ENCODE data around the gene PIGV.
"Not testable (repeated sequence)": the region's sequence is repeated elsewhere in the genome, so short reads cannot be mapped to it uniquely, and the experiment has no call there.

Gene PIGV

DNA sequence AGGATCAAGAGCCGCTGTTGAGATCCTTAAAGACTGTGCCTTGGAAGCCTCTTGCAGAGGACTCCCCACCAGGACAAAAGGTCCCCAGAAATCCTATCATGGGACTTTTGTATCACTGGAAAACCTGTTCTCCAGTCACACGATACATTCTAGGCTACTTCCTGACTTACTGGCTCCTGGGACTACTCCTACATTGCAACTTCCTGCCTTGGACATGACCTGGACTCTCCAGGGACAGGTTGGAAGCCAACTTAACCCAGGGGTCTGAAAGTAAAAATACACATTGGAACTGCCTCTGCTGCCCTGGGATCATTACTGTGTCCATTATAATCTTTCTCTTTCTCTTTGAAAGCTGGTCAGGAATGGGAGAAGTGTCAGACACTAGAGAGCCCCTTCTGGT lies 9.9 kb downstream of the PIGV start:
- no peak for DNase-seq

DNA sequence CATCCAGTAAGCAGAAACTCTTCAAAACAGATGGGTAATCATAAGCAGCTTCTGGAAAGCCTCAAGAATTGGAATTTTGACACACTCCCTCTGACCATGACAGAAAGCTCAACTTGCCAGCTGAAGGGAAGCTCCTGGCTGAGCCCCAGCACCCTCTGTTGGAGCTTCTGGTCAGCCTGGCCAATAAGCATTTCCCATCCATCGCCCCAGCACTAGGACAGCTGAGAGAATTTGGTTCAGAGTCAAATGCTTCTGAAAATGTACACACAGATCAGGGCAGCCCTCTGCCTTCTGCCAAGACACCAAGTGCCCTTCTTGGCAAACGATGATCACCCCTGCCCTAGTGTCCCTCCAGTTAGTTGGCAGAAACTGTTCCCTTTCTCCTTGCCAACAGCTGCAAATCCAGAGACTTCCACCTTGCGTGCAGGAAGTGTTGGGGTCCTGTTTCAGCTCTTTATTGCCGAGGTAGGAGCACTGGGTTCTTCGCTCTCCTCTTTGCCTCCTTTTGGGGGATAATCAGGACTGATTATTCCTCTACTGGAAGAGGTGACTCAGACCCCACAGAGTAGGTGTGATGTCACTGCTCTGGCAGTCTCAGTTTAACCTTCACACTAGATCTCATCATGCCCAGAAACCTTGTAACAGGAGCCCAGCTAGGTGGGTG lies 11.9 kb downstream of the PIGV start:
- DNase-seq: peak; percentile 47 to 61

DNA sequence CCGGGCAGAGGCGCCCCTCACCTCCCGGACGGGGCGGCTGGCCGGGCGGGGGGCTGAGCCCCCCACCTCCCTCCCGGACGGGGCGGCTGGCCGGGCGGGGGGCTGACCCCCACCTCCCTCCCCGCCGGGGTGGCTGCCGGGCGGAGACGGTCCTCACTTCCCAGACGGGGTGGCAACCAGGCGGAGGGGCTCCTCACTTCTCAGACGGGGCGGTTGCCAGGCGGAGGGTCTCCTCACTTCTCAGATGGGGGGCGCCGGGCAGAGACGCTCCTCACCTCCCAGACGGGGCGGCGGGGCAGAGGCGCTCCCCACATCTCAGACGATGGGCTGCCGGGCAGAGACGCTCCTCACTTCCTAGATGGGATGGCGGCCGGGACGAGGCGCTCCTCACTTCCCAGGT lies 16.2 kb downstream of the PIGV start:
- not testable (repeated sequence) for DNase-seq

DNA sequence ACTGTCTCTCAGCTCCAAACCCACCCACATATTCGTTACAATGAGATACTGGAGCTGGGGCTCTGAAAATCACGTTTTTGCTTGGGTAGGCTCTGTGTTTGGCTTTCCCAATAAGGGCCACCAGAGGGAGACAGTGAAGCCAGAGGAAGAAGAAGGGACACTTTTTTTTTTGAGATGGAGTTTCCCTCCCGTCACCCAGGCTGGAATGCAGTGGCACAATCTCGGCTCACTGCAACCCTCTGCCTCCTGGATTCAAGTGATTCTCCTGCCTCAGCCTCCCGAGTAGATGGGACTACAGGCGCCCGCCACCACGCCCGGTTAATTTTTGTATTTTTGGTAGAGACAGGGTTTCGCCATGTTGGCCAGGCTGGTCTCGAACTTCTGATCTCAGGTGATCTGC lies 22.4 kb downstream of the PIGV start:
- DNase-seq: peak; percentile 27 to 50

DNA sequence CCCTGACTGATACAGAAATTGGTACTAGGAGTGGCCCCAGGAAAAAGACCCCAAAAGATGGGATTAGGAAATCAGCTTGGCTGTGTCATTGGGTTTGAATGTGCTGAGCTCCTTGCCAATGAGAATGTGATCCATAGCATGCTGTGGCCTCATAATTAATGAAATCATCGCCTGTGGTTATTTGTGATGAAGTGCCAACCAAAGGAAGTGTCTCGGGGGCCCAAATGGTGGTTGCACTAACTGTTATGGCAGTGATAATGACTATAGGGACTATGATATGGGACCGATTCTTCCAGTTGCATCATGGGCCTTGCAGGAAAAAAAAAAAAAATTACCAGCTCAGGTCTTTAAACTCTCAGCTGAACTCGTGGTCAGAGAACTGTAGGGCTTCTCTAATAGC lies 23.3 kb downstream of the PIGV start:
- no peak for DNase-seq

DNA sequence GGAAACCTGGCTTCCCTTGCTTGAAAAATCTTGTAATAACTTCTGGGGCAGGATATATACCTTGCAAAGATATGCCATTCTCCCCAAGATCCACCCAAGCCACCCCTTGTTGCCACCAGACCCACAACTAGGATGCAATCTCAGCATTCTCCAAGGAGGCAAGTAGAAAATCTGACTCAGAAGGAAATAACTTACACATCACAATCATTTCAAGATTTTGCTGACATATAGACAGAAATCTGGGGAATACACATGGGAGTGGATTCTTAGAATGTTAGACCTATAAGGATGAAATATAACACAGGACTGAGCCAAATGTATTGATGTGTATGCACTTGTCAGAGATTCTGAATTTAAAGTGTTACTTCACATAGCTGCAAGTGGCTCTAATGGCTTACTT lies 24.0 kb downstream of the PIGV start:
- no peak for DNase-seq

DNA sequence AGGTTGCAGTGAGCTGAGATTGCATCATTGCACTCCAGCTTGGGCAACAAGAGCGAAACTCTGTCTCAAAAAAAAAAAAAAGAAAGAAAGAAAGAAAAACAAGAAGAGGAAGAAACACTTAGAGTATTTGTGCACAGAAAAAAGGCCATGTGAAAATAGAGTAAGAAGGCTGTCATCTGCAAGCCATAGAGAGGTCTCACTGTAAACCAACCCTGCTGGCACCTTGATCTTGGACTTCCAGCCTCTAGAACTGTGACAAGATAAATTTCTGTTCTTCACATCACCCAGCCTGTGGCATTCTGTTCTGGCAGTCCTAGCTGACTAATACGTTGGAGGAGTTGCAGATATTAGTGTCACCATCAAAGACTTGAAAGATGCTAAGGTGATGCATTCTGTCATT lies 26.6 kb downstream of the PIGV start:
- no peak for DNase-seq

DNA sequence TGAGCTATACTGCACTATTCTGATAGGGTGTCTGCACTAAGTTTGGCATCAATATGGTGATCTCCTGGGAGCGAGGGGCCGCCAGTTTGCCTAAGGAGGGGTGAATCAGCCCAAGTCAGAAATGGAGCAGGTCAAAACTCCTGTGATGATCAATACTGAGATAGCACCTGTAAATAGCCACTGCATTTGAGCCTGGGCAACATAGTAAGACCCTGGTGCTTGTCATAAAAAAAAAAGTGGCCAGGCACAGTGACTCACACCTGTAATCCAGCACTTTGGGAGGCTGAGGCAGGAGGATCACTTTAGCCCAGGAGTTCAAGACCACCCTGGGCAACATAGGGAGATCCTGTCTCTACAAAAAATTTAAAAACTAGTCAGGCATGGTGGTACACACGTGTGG lies 27.1 kb downstream of the PIGV start:
- no peak for DNase-seq

DNA sequence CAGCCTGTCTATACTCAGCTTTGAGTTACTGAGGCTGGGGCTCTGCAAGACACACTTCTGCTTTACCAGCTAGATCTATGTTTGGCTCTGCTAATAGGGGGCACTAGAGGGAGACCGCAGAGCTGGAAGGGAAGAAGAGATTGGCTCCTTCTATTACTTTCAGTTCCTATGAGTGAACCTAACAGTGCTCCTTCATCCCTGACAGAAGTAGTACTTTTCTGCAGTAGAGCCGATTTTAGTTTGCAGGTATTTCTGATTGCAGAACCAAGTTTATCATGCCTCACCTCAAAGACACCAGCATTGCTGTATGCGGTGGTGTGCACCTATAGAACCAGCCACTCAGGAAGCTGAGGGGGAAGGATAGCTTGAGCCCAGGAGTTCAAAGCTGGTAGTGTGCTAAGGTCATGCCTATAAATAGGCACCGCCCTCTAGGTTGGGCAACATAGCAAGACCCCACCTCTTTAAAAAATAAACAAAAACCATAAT lies 33.1 kb downstream of the PIGV start:
- DNase-seq: no peak

DNA sequence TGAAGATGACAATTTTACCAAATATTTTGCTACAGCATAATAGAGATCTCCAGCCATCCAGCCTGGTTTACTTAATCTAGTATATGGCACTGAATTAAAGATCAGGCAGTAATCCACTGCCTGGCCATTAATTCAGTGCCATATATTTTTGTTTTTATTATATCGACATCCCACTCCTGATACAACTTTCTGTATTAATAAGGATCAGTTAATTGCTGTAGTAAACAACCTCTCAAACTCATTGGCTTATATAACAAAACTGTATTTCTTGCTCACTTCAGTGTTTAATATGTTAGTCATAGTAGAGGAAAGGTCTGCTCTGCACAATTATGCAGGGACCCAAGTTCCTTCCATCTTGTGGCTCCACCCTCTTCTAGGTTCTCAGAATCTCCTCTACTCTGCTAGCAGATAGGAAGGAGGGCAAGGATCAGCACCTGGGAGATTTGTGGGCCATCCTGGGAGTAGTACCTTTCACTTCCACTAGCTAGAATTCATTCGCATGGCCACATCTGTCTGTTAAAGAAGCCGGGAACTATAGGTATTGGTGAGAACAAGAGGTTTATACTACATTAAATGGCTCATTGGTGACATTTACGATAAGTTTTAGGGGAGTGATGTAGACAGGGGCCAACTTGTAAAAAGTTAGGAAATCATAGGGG lies 35.1 kb downstream of the PIGV start:
- no peak for DNase-seq

DNA sequence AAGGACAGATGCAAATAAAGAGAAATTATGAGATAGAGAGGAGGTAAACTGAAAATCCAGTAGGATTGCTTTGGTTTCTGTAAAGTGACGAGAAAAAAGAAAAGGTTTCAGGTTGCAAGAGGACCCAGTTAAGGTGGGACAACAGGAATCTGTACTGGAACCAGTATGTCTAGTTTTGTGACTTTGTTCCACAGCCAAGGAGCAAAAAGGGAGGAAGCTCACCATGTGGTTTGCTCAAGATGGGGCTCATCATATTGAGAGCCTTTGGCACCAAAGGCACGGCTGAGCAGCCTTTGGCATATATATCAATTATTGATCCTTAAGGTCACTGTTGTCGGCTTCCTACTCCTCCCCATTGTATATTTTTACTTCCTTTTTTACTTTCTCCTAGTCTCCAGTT lies 37.0 kb downstream of the PIGV start:
- DNase-seq: no peak

DNA sequence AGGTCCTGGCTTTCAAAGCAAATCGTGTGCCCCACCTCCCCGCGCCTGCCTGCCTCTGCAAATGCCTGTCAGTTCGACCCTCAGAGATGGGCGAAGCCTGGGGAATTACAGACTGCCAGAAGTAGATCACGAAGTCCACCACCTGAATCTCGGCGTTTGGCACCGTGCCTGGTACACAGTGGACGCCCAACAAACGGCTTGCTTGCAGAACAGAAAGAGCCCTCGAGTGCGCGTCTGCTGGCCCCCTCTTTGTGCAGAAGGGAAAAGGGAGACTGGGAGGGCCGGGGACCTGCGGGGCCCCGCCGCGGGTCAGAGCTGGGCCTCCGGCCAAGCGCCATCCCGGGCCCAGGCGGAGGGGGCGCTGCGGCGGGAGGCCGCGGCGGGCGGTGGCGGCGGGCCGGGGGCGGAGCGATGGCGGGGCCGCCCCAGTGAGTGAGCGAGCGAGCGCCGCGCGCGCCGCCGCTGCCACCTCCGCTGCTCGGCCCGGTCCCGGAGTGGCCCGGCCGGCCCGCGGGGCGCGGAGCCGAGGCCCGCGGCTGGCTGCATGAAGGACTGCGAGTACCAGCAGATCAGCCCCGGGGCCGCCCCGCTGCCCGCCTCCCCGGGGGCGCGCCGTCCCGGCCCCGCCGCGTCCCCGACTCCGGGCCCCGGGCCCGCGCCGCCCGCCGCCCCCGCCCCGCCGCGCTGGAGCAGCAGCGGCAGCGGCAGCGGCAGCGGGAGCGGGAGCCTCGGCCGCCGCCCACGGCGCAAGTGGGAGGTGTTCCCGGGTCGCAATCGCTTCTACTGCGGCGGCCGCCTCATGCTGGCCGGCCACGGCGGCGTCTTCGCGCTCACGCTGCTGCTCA lies 38.7 kb downstream of the PIGV start, which contains the start of gene ZDHHC18:
TSS of gene ZDHHC18 (plus strand) at position 428 of the 845 bp plus-strand sequence. CDS start at position 545, 117 bp downstream.
- peak; percentile 27 to 32 for DNase-seq

DNA sequence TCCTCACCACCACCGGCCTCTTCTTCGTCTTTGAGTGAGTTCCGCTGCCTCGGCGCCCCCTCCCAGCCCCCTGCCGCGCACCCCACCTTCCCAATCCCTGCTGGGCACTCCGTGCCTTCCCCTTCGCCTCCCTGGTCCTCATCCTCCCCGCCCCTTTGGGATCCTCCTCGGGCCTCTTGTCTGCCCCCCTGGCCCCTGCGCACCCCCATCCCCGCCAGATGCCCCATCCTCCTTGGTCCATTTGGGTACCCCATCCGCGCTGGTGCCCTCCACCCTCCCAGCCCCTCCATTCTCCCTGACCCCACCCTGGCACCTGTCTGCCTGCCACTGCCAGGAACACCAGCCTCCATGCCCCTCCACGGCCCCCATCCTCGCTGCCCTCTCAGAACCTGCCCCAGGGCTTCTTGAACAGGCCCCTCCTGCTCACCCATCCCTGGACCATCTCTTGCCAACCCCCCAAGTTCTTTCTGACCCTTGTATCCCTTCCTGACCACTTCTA lies 39.4 kb downstream of the PIGV start:
- DNase-seq: no peak

DNA sequence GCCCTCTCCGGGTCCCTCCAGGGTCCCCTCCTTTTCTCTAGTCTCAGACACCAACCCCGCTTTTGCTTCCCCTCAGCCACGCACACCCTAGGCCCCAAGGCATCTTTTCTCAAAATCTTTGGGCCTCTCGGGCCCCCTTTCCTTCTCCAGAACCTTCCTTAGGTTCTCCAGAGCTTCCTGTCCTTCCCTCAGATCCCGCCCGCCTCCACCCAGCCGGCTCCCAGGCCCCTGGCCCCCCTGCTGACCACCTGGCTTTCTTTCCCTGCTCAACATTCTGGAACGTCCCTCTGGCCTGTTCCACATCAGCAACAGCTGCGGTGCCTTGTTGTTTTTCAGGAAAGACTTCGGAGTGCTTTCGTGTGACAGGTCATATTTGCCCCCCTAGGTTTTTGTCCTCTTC lies 39.9 kb downstream of the PIGV start:
- no peak for DNase-seq

DNA sequence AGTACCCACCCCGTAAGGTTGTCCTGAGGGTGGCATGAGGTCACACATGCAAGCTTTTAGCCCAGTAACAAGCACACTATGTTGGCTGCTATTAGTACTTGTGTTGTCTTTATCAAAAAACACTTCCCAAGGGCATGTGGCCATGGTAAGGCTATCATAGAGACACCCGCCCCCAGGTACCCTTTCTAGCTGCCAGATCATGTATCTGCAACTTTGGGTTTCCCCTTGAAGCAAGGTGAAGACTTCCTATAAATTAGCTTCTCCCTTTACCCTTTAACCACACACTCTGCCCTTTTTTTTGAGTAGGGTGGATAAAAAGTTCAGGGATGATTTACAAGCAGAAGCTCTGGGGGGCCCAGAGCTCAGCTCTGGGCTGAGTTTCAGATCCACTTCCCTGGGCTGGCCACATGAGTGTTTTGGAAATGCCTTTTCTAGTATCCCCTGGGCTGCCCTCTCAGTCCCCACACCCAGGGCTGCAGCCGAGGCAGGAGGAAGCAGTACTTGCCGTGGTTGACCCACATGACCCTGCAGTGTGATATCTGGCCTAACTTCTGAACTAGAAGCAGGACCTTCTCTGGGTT lies 40.8 kb downstream of the PIGV start:
- DNase-seq: peak in 1 of 2 donors; percentile 34

DNA sequence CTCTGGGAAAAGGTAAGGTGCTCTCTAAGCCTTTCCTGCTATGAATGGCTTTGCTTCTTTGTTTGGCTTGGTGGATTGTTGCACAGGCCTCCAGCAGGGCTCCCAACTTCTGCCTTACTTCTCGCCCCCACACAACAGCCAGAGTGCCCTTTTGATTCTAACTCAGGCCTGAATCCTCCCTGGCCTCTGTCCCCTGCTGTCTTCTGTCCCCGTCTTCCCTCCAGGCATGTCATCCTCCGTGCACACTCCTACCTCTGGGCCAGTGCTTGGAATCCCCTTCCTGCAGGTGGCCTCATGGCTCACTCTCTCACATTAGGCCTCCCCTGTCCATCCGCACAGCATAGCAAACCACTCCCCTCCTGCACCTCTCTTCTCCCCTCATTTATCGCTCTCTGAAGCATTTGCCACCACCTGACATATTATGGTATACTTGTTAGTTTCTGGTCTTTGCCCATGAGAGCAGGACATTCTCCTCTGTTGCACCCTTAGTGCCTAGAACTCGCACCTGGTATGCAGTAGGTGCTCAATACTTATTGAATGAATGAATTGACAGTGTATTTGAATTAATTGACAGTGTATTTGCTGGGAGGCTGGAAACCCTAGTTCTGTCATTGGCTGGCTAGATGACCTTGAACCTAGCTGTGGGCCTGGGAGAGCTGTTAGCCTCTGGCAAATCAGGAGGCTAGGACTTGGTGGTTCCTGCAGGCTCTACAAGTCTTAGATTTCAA lies 41.6 kb downstream of the PIGV start:
- DNase-seq: no peak

DNA sequence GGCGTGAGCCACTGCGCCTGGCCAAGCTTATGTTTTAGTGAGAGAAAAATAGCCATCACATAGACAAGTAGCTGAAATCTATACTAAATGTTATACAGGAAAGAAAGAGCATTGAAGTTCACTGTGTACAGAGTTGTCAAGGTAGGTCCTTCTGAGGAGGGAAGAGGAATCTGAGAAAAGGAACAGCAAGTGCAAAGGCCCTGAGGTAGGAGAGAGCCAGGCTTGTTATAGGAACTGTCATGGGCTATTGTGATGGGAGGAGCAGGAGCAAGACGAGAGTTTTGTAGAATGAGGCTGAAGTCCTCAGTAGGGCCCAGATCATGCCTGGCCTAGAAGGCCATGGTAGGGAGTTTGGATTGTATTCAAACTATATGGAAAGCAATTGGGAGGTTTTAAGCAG lies 43.3 kb downstream of the PIGV start:
- no peak for DNase-seq

DNA sequence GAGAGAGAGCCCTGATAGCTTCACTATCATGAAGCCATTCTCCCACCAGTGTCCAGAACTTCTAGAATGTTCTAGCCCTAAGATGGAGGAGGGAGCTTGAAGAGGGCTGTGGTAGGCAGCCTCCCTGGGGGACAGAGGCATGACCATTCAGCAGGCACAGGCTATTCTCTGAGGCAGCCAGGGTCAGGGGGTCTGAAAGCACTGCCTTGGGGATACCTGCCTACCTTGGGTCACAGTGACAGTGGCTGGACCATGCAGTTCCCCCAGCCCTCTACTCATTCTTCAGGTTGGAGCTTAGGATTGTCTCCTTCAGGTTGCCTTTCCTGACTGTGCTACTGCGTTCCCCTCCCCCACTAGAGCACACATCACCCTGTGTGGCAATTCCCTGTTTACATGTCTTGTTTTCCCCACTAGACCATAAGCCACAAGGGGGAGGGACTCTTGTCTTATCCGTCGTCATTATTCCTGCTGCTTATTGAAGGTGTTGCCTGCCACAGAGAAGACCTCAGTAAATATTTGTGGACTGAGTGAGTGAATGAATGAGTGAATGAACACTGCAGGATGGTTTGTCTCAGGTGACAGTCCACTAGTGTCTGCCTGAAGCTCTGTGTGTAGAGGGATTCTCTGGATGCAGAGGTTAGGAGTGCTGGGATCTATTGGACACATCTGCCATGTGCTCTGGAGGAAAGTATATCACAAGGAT lies 43.9 kb downstream of the PIGV start:
- no peak for DNase-seq

DNA sequence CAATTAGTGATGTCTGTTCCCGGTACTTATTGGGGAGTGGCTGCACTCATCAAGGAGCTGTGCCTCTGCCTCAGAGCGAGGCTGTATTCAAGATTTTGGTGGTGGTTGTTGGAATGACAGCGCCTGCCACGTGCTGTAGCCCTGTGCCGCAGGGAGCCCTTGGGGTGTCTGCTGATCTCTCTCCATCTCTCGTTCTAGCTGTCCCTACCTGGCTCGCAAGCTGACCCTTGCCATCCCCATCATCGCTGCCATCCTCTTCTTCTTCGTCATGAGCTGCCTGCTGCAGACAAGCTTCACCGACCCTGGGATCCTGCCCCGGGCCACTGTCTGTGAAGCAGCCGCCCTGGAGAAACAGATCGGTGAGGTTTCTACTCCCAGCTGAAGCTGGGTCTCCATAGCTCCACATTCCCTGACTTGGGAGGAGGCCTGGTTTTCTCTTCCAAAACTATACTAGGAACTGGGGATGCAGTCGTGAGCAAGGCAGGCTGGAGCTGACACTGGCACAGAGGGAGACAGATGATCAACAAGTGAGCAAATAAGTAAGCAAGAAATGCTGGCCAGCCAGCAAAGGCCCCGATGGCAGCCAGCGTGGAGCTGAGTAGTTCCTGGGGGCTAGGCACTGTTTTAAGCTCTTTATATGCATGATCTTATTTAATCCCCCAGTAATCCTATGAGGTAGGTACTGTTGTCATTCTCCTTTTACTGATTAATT lies 44.7 kb downstream of the PIGV start:
- no peak for DNase-seq

DNA sequence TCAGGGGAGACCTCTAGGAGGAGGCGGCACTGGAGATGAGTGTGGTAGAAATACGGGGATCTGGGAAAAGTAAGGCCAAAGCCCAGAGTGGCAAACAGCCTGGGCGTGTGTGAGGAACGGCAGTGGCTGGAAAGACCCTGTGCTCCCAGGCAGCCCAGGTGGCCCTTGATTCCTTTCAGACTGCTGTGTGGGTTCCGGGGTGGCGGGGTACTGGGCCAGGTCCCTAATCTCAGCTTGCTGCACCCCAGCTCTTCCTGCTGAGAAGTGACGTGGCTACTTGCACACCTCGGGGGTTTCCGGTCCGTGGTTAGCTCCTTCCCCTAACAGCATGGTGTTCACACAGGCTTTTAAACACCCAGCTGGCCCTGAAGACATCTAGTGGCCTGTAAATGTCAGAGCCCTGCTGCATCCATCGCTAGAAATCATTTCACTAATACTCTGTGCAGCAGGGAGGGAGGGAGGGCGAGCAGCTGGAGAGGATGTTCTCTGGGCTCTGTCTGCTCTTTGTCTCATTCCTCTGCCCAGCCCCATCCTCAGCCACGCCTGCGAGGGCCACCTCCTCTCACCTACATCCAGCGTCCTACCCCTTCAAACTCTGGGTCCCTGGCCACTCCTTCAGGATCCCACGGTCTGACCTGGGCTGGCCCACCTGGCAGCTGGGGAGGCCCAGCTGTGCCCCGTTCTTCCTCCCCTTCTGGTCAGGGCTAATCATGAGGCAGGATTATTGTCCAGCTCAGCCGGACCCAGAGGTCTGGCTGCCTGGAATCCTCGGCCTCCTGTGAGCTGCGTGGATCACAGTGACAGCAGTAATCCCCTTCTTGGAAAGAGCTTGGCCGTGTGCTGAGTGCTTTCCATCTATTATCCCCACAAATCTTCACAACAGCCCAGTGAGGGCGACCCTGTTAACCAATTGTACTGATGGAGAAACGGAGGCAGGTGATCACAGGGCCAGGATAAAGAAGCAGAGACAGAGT lies 46.0 kb downstream of the PIGV start:
- no peak for DNase-seq
